Ovary (tissue), 3 donors: ENCODE data around the gene WBP4.

Experiments used
- EP300 ChIP-seq: sonication (generic); formaldehyde crosslinking; IDR thresholded peaks from one replicate; pipeline ENCODE4 v1.6.1; 2017; ENCODE audit warnings: antibody characterized with exemption
- POLR2A ChIP-seq: fragments of 450-650 bp; IDR thresholded peaks from one replicate; pipeline ENCODE4 v1.6.1; 2017; ENCODE audit warnings: antibody characterized with exemption, mild to moderate bottlenecking, moderate library complexity
- TF ChIP-seq, protein P1 (sequence below), 3 donors: fragments of 450-650 bp in 2 of 3; fragments of 200-600 bp in 1 of 3; IDR thresholded peaks; one replicate each; pipeline versions ENCODE4 v1.5.1 to v1.8.0; 2016 to 2022; ENCODE audit warnings: antibody characterized with exemption in 3 of 3, mild to moderate bottlenecking in 1 of 3
- donor health status: DM: no; HTN: no; CAD: no.

GRCh38 chr13:41077475-41077874 is 16.2 kb downstream of the WBP4 start:
- TF ChIP-seq, protein P1, sequence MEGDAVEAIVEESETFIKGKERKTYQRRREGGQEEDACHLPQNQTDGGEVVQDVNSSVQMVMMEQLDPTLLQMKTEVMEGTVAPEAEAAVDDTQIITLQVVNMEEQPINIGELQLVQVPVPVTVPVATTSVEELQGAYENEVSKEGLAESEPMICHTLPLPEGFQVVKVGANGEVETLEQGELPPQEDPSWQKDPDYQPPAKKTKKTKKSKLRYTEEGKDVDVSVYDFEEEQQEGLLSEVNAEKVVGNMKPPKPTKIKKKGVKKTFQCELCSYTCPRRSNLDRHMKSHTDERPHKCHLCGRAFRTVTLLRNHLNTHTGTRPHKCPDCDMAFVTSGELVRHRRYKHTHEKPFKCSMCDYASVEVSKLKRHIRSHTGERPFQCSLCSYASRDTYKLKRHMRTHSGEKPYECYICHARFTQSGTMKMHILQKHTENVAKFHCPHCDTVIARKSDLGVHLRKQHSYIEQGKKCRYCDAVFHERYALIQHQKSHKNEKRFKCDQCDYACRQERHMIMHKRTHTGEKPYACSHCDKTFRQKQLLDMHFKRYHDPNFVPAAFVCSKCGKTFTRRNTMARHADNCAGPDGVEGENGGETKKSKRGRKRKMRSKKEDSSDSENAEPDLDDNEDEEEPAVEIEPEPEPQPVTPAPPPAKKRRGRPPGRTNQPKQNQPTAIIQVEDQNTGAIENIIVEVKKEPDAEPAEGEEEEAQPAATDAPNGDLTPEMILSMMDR (IDR thresholded peaks at IDR 0.05) = no peak
- no peak for TF ChIP-seq POLR2A
- TF ChIP-seq EP300 = no peak
